ENCODE measurements around the gene SCNN1B.

The SCNN1B gene

GRCh38 chr16:23286131-23286532, 16.0 kb upstream of the SCNN1B start:
- TF ChIP-seq EZH2phosphoT487 (IDR thresholded peaks at IDR 0.05; ENCODE audit: low read depth) (no peak), CTCF (IDR thresholded peaks at IDR 0.05; ENCODE audit: low read depth, low read length) (no peak)
- Histone ChIP-seq H2AFZ (ENCODE audit: low read depth, low read length) (no peak overlapping the region), H3K9me3 (ENCODE audit: insufficient read depth, low read length) (no peaks in the 10 kb centered on the region), H3K27ac (ENCODE audit: low read length) (no peak overlapping the region), H3K4me1 (ENCODE audit: low read length) (peaks cover 18% of the 10 kb centered on the region), H3K4me3 (ENCODE audit: low read length) (no peak overlapping the region), H4K20me1 (ENCODE audit: insufficient read depth, low read length) (no peaks in the 10 kb centered on the region), H3K36me3 (replicated peaks; ENCODE audit: low read depth, low read length) (no peaks in the 10 kb centered on the region), H3K9ac (ENCODE audit: low read length) (no peak overlapping the region), H3K79me2 (ENCODE audit: low read length) (no peaks in the 10 kb centered on the region), H3K27me3 (ENCODE audit: low read depth, low read length) (peaks cover 13% of the 10 kb centered on the region), H3K4me2 (ENCODE audit: low read length) (no peak overlapping the region)

GRCh38 chr16:23288209-23288608, 13.9 kb upstream of the SCNN1B start:
- Histone ChIP-seq H3K27ac (ENCODE audit: low read length) (no peak overlapping the region), H3K9me3 (ENCODE audit: insufficient read depth, low read length) (no peaks in the 10 kb centered on the region), H4K20me1 (ENCODE audit: insufficient read depth, low read length) (no peaks in the 10 kb centered on the region), H3K4me2 (ENCODE audit: low read length) (no peak overlapping the region), H3K27me3 (ENCODE audit: low read depth, low read length) (no peaks in the 10 kb centered on the region; the same call in 1 of the 2 replicates), H2AFZ (ENCODE audit: low read depth, low read length) (no peak overlapping the region), H3K4me1 (ENCODE audit: low read length) (peaks cover 25% of the 10 kb centered on the region), H3K79me2 (ENCODE audit: low read length) (no peaks in the 10 kb centered on the region), H3K36me3 (replicated peaks; ENCODE audit: low read depth, low read length) (no peaks in the 10 kb centered on the region), H3K4me3 (ENCODE audit: low read length) (no peak overlapping the region), H3K9ac (ENCODE audit: low read length) (no peak overlapping the region)
- no peak for TF ChIP-seq CTCF (IDR thresholded peaks at IDR 0.05; ENCODE audit: low read depth, low read length)
- no peak for TF ChIP-seq EZH2phosphoT487 (IDR thresholded peaks at IDR 0.05; ENCODE audit: low read depth)

GRCh38 chr16:23288726-23289512, 13.2 kb upstream of the SCNN1B start:
- TF ChIP-seq CTCF (IDR thresholded peaks at IDR 0.05; ENCODE audit: low read depth, low read length) (no peak), EZH2phosphoT487 (IDR thresholded peaks at IDR 0.05; ENCODE audit: low read depth) (no peak)
- Histone ChIP-seq H3K9ac (ENCODE audit: low read length) (no peak overlapping the region), H3K4me1 (ENCODE audit: low read length) (peaks cover 30% of the 10 kb centered on the region), H4K20me1 (ENCODE audit: insufficient read depth, low read length) (no peaks in the 10 kb centered on the region), H3K36me3 (replicated peaks; ENCODE audit: low read depth, low read length) (no peaks in the 10 kb centered on the region), H3K79me2 (ENCODE audit: low read length) (no peaks in the 10 kb centered on the region), H3K9me3 (ENCODE audit: insufficient read depth, low read length) (no peaks in the 10 kb centered on the region), H2AFZ (ENCODE audit: low read depth, low read length) (no peak overlapping the region), H3K27me3 (ENCODE audit: low read depth, low read length) (no peaks in the 10 kb centered on the region; the same call in 1 of the 2 replicates), H3K27ac (ENCODE audit: low read length) (no peak overlapping the region), H3K4me3 (ENCODE audit: low read length) (no peak overlapping the region), H3K4me2 (ENCODE audit: low read length) (no peak overlapping the region)

GRCh38 chr16:23290189-23291062, 11.7 kb upstream of the SCNN1B start:
- Histone ChIP-seq H3K27me3 (ENCODE audit: low read depth, low read length) (no peaks in the 10 kb centered on the region), H3K4me2 (ENCODE audit: low read length) (no peak overlapping the region), H3K27ac (ENCODE audit: low read length) (no peak overlapping the region), H3K9ac (ENCODE audit: low read length) (no peak overlapping the region), H3K36me3 (replicated peaks; ENCODE audit: low read depth, low read length) (no peaks in the 10 kb centered on the region), H3K4me1 (ENCODE audit: low read length) (peaks cover 30% of the 10 kb centered on the region), H3K9me3 (ENCODE audit: insufficient read depth, low read length) (no peaks in the 10 kb centered on the region), H3K79me2 (ENCODE audit: low read length) (no peaks in the 10 kb centered on the region), H3K4me3 (ENCODE audit: low read length) (no peak overlapping the region), H2AFZ (ENCODE audit: low read depth, low read length) (no peak overlapping the region), H4K20me1 (ENCODE audit: insufficient read depth, low read length) (no peaks in the 10 kb centered on the region)
- TF ChIP-seq CTCF (IDR thresholded peaks at IDR 0.05; ENCODE audit: low read depth, low read length) (no peak), EZH2phosphoT487 (IDR thresholded peaks at IDR 0.05; ENCODE audit: low read depth) (no peak)

Measured in OCI-LY3 (cell line).